Esophagus muscularis mucosa (tissue), 4 donors: ENCODE results near the gene TTBK1. TPM values are rescaled to one million over a fixed set of nuclear protein-coding genes. Genes with fewer than 3 reads are reported as not detected.

ENCODE experiments used
- DNase-seq: peaks from one replicate; pipeline ENCODE4 v3.0.0-alpha.2; 2017; ENCODE audit errors: extremely low spot score
- H3K27ac ChIP-seq, 4 donors: fragments of 200-600 bp; sonication (generic); replicated peaks in 1 of 4; 1 replicate in 3 of 4; 2 replicates in 1 of 4; pipeline ENCODE4 v1.5.1; 2016 to 2019; ENCODE audit warnings: mild to moderate bottlenecking in 1 of 4
- H3K27me3 ChIP-seq, 4 donors: fragments of 200-600 bp; sonication (generic); one replicate each; pipeline versions ENCODE4 v1.5.1 to v1.6.0; 2016 to 2019
- H3K36me3 ChIP-seq, 4 donors: fragments of 200-600 bp; sonication (generic); one replicate each; pipeline ENCODE4 v1.5.1; 2016 to 2019
- H3K4me1 ChIP-seq, 4 donors: fragments of 200-600 bp; sonication (generic); one replicate each; pipeline ENCODE4 v1.5.1; 2016 to 2019
- H3K4me3 ChIP-seq, 4 donors: fragments of 200-600 bp; sonication (generic); 1 replicate in 2 of 4; 2 replicates in 2 of 4; pipeline ENCODE4 v1.5.1; 2016 to 2019; ENCODE audit warnings: mild to moderate bottlenecking in 4 of 4, moderate library complexity in 1 of 4
- H3K9me3 ChIP-seq, 4 donors: fragments of 200-600 bp; sonication (generic); 1 replicate in 3 of 4; 2 replicates in 1 of 4; pipeline ENCODE4 v1.5.1; 2016 to 2019
- EP300 ChIP-seq: sonication (generic); formaldehyde crosslinking; IDR thresholded peaks from one replicate; pipeline ENCODE4 v1.6.1; 2017; ENCODE audit warnings: antibody characterized with exemption
- POLR2A ChIP-seq: fragments of 450-650 bp; IDR thresholded peaks from one replicate; pipeline ENCODE4 v1.6.1; 2017; ENCODE audit warnings: antibody characterized with exemption, moderate library complexity, mild to moderate bottlenecking, low read depth
- POLR2AphosphoS5 ChIP-seq, 2 donors: sonication (generic); formaldehyde crosslinking; IDR thresholded peaks; one replicate each; pipeline ENCODE4 v1.6.1; 2017; ENCODE audit warnings: antibody characterized with exemption in 2 of 2
- WGBS: methylation state at CpG from one replicate; pipeline ENCODE4 v1.1.5; 2018; 5-methylcytosine and 5-hydroxymethylcytosine counted together
- intact Hi-C: fragments of 100-400 bp; cut with DNase I; formaldehyde crosslinking; loops from one replicate; pipeline ENCODE4 v1.15.1; 2023
- total RNA-seq, 4 donors: library from RNA; depleted of rRNA; stranded (reverse); fragments of >200 nt; gene quantifications; one replicate each; pipeline versions ENCODE4 v1.1.0 to v1.2.1, GENCODE V29; 2016
- TF ChIP-seq, protein P1 (sequence below), 3 experiments: fragments of 200-600 bp in 2 of 3; fragments of 450-650 bp in 1 of 3; sonication (generic) in 2 of 3; IDR thresholded peaks; one replicate each; pipeline ENCODE4 v1.5.1; 2017 to 2019; ENCODE audit warnings: antibody characterized with exemption in 3 of 3, mild to moderate bottlenecking in 2 of 3, moderate library complexity in 1 of 3

Gene TTBK1
- total RNA-seq, 4 donors from 2014 or later: under 0.01 to 0.29 (median 0.03) TPM

DNA sequence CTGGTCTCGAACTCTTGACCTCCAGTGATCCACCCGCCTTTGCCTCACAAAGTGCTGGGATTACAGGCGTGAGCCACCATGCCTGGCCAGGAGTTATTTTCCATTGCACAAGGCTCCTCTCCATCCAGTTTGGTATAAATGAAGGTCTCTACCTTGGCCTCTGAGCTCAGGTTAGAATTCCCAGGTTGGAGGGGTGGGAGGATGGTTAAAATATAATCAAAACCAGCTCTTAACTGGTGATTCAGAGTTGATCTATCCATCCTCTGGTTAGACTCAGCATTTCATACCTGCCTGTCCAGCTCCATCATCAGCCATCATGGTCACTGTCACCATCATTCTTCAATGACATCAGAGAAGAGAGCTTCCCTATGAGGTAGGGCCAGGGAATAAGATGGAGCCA lies 52.2 kb downstream of the TTBK1 start:
- no peaks in the 10 kb centered on the region for H3K9me3 ChIP-seq
- no peak overlapping the region for H3K27ac ChIP-seq
- DNase-seq: no peak
- TF ChIP-seq, protein P1, sequence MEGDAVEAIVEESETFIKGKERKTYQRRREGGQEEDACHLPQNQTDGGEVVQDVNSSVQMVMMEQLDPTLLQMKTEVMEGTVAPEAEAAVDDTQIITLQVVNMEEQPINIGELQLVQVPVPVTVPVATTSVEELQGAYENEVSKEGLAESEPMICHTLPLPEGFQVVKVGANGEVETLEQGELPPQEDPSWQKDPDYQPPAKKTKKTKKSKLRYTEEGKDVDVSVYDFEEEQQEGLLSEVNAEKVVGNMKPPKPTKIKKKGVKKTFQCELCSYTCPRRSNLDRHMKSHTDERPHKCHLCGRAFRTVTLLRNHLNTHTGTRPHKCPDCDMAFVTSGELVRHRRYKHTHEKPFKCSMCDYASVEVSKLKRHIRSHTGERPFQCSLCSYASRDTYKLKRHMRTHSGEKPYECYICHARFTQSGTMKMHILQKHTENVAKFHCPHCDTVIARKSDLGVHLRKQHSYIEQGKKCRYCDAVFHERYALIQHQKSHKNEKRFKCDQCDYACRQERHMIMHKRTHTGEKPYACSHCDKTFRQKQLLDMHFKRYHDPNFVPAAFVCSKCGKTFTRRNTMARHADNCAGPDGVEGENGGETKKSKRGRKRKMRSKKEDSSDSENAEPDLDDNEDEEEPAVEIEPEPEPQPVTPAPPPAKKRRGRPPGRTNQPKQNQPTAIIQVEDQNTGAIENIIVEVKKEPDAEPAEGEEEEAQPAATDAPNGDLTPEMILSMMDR (IDR thresholded peaks at IDR 0.05): no peak
- no peak for TF ChIP-seq POLR2AphosphoS5 (IDR thresholded peaks at IDR 0.05)
- TF ChIP-seq POLR2A: no peak
- no peak for TF ChIP-seq EP300
- H3K27me3 ChIP-seq: peaks cover 0 to 24% (median 0%) of the 10 kb centered on the region in 4 donors
- H3K4me1 ChIP-seq: peaks cover 0 to 5% (median 2%) of the 10 kb centered on the region in 4 donors
- WGBS: 93% methylated on average over 3 of the region's 3 CpGs
- intact Hi-C loops: no loop called here
- no peak overlapping the region for H3K4me3 ChIP-seq
- no peaks in the 10 kb centered on the region for H3K36me3 ChIP-seq

DNA sequence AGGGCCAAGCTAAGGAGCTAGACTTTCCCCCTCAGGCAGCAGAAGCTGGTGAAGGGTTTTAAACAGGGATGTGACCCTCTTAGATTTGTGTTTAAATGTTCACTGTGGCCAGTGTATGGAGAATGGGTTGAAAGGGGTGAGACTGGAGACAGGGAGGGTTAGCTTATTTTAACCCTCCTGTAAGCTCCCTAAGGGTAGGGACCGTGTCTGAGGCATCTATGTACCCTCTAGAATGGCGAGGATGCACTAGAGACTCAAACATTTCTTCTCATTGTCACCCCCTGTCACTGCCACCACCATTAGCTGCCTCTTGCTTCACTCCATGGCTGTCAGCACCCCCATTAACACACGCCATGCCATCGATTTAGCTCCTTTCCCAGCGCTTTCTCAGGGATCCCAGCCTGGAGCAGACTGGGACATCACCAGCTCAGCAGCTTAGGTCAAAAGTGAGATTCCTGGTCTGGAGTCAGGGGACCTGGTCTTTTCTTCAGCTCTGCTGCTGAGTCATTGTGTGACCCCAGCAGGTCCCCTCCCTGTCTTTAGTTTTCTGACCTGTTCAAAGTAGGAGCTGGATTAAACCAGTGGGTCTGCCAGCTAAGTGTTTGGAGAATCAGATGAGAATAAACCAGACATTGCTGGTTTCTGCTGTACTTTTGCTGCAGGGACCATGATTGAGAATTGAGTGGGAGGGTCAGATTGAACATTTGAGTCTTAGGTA lies 53.7 kb downstream of the TTBK1 start:
- intact Hi-C loops: no loop called here
- TF ChIP-seq POLR2AphosphoS5 (IDR thresholded peaks at IDR 0.05): no peak

DNA sequence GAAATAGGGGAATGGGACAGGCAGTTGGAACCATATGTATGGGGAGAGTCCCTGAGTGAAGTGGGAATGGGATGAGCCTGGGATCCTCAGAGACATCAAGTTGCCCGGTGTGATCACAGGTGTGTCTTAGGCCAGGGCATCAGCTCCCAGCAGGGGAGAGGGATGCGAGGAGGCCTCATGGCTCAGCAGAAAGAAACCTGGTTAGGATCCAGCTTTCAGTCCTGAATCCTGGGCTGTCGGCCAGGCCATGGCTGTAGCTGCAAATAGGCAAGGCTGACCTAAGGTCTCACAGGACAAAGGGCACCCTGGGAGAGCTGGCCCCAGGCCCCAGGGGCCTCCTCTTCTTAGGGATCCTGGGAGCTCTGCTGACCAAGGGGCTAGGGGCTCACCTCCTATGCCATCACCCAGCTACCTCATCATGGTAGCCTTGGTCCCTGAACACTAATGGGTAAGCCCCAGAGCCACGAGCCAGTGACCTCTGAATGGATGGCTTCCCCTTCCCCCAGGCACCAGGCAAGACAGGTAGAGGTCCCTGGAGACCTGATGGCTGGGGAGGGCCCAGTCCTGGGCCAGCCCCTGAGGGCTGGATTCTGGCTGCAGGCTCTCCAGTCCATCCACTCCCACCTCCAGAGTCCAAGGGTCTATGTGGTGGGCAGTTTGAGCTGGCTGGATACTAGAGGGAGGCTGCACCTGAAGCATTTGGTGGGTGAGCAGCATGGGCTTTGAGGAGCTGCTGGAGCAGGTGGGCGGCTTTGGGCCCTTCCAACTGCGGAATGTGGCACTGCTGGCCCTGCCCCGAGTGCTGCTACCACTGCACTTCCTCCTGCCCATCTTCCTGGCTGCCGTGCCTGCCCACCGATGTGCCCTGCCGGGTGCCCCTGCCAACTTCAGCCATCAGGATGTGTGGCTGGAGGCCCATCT lies 54.6 kb downstream of the TTBK1 start, which contains the start of gene SLC22A7:
Gene SLC22A7 (plus strand): TSS at position 617 of the 921 bp plus-strand sequence. CDS start 99 bp downstream, at position 716.
- Histone ChIP-seq H3K27ac (no peak within 1 kb of the TSS), H3K27me3 (peaks cover 0 to 36% (median 0%) of the 10 kb centered on the region in 4 donors), H3K4me3 (no peak within 1 kb of the TSS), H3K9me3 (no peaks in the 10 kb centered on the region), H3K4me1 (peaks cover 0 to 5% (median 2%) of the 10 kb centered on the region in 4 donors), H3K36me3 (no peaks in the 10 kb centered on the region)
- no peak for TF ChIP-seq EP300
- TF ChIP-seq POLR2AphosphoS5 (IDR thresholded peaks at IDR 0.05): no peak
- TF ChIP-seq, protein P1 (IDR thresholded peaks at IDR 0.05): no peak
- no peak for TF ChIP-seq POLR2A
- no peak for DNase-seq
- 77% methylated on average over 7 of the region's 10 CpGs for WGBS
- intact Hi-C loops: no loop called here

More for the DNA sequence above, 53.7 kb downstream of the TTBK1 start:
- H3K36me3 ChIP-seq: no peaks in the 10 kb centered on the region
- H3K27me3 ChIP-seq: peaks cover 0 to 31% (median 0%) of the 10 kb centered on the region in 4 donors
- H3K9me3 ChIP-seq: no peaks in the 10 kb centered on the region
- H3K4me3 ChIP-seq: no peak overlapping the region
- H3K4me1 ChIP-seq: peaks cover 0 to 5% (median 2%) of the 10 kb centered on the region in 4 donors
- WGBS: 92% methylated on average over 5 of the region's 5 CpGs
- H3K27ac ChIP-seq: no peak overlapping the region
- no peak for DNase-seq

DNA sequence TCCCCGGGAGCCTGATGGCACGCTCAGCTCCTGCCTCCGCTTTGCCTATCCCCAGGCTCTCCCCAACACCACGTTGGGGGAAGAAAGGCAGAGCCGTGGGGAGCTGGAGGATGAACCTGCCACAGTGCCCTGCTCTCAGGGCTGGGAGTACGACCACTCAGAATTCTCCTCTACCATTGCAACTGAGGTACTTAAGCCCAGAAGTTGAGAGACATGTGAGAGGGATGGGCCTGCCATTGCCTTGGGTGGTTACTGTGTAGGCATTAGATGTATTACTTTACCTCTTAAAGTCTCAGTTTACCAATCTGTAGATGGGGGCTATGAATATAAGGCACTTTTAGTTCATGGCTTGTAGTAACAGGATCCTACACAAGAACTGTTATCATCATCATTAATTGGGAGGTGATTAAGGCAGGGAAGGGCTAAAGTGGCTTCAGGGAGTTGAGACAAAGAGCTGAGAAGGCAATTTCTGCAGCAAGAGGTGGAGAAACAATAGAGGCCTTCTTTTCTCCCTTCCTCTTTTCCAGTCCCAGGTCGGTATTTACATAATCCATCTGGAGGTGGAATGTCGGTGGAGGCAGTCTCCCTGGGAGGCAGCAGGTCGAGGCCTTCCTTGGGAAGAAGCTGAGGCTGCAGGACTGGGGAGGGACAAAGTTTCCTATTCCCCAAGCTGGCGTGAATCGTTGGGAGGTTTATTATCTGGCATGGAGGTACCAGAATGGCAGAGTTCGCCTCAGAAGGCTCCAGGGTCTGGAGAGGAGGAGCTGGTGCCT lies 55.5 kb downstream of the TTBK1 start:
- Histone ChIP-seq H3K4me3 (no peak overlapping the region), H3K4me1 (peaks cover 0 to 5% (median 2%) of the 10 kb centered on the region in 4 donors), H3K27me3 (peaks cover 0 to 36% (median 0%) of the 10 kb centered on the region in 4 donors), H3K36me3 (no peaks in the 10 kb centered on the region), H3K27ac (no peak overlapping the region), H3K9me3 (no peaks in the 10 kb centered on the region)
- no peak for DNase-seq
- intact Hi-C loops: no loop called here
- 78% methylated on average over 12 of the region's 12 CpGs for WGBS
- no peak for TF ChIP-seq POLR2AphosphoS5 (IDR thresholded peaks at IDR 0.05)

DNA sequence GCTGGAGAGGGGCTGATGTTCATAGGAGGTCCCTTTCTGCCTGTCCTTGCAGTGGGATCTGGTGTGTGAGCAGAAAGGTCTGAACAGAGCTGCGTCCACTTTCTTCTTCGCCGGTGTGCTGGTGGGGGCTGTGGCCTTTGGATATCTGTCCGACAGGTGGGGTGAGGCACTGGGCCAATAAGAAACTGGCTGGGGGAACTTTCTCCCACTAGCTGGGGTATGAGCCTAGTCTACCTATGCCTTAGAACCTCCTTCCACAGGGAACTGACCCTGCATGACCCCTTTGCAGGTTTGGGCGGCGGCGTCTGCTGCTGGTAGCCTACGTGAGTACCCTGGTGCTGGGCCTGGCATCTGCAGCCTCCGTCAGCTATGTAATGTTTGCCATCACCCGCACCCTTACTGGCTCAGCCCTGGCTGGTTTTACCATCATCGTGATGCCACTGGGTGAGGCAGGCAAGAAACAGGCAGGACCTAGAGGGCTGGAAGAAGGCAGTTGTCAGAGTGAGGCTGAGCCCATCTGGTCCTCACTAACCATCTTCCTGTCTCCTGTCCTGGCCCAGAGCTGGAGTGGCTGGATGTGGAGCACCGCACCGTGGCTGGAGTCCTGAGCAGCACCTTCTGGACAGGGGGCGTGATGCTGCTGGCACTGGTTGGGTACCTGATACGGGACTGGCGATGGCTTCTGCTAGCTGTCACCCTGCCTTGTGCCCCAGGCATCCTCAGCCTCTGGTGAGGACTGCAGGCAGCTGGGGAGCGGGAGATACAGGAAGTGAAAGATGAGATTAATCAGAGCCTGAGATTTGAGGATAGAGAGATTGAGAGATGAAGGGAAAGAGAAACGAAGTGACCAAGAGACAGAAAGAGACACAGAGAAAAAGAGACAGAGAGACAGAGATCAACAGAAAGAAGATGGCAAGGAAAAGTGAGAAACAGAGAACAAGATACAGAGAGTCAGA lies 56.3 kb downstream of the TTBK1 start:
- TF ChIP-seq POLR2A: no peak
- TF ChIP-seq EP300: no peak
- no peak for TF ChIP-seq POLR2AphosphoS5 (IDR thresholded peaks at IDR 0.05)
- TF ChIP-seq, protein P1 (IDR thresholded peaks at IDR 0.05): no peak
- Histone ChIP-seq H3K4me3 (no peak overlapping the region), H3K27ac (no peak overlapping the region), H3K4me1 (peaks cover 0 to 5% (median 2%) of the 10 kb centered on the region in 4 donors), H3K9me3 (no peaks in the 10 kb centered on the region), H3K27me3 (peaks cover 0 to 39% (median 0%) of the 10 kb centered on the region in 4 donors), H3K36me3 (no peaks in the 10 kb centered on the region)
- 81% methylated on average over 13 of the region's 18 CpGs for WGBS
- DNase-seq: no peak
- intact Hi-C loops: no loop called here
